Measurements from ENCODE around the gene TGFB2.

GRCh38 chr1:218323568-218324225 is 21.4 kb upstream of the TGFB2 start:
- TF ChIP-seq POLR2A (IDR thresholded peaks at IDR 0.05; ENCODE audit: borderline replicate concordance, extremely low read depth, insufficient read depth, insufficient read length) (no peak), POLR2AphosphoS5 (IDR thresholded peaks at IDR 0.05; ENCODE audit: low read depth, low read length) (no peak), ZNF274 (IDR thresholded peaks at IDR 0.05; ENCODE audit: low read depth, low read length) (no peak), FOSL1 (IDR thresholded peaks at IDR 0.05; ENCODE audit: low read depth) (no peak), TCF7L2 (IDR thresholded peaks at IDR 0.05; ENCODE audit: borderline replicate concordance, extremely low read depth, insufficient read depth, insufficient read length) (no peak), MAX (IDR thresholded peaks at IDR 0.05) (no peak), EZH2 (IDR thresholded peaks at IDR 0.05) (no peak)
- TF ChIP-seq, protein P1, sequence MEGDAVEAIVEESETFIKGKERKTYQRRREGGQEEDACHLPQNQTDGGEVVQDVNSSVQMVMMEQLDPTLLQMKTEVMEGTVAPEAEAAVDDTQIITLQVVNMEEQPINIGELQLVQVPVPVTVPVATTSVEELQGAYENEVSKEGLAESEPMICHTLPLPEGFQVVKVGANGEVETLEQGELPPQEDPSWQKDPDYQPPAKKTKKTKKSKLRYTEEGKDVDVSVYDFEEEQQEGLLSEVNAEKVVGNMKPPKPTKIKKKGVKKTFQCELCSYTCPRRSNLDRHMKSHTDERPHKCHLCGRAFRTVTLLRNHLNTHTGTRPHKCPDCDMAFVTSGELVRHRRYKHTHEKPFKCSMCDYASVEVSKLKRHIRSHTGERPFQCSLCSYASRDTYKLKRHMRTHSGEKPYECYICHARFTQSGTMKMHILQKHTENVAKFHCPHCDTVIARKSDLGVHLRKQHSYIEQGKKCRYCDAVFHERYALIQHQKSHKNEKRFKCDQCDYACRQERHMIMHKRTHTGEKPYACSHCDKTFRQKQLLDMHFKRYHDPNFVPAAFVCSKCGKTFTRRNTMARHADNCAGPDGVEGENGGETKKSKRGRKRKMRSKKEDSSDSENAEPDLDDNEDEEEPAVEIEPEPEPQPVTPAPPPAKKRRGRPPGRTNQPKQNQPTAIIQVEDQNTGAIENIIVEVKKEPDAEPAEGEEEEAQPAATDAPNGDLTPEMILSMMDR (IDR thresholded peaks at IDR 0.05 in 2 of 3, conservative IDR thresholded peaks at IDR 0.05 in 1 of 3; ENCODE audit: borderline replicate concordance in 1 of 3, insufficient read depth in 1 of 3, low read depth in 2 of 3, low read length in 2 of 3): no peak
- TF ChIP-seq, protein P2, sequence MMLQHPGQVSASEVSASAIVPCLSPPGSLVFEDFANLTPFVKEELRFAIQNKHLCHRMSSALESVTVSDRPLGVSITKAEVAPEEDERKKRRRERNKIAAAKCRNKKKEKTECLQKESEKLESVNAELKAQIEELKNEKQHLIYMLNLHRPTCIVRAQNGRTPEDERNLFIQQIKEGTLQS (IDR thresholded peaks at IDR 0.05): no peak
